GM19328 (cell line): ENCODE measurements around the gene TAMM41.
"Not testable (repeated sequence)": the region's sequence is repeated elsewhere in the genome, so short reads cannot be mapped to it uniquely, and the experiment has no call there.

Experiments used
- ATAC-seq: cut with Tn5 transposase; IDR thresholded peaks from one replicate; pipeline ENCODE4 v1.9.1; 2021; ENCODE audit warnings: mild to moderate bottlenecking, moderate library complexity; ENCODE audit not compliant: unreplicated experiment

The TAMM41 gene

DNA sequence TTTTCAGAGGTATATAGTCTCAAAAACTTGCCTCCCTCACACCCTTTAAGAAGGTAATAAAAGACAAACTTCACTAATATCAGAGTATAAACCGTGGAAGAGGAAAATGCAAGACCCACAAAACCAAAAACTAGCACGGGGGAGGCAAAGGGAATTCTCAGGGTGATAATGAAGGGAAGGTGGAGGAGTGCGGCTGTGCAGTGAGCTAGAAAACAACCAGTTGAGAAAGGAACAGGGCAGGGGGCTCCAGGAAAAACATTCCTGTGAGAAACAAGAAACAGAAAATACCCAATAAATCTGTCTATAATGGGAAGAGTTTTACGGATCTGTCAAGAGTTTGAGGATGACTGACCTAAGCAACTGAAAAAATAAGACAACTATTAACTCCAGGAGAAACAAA, 31.6 kb downstream of the TAMM41 start:
- ATAC-seq: no peak

DNA sequence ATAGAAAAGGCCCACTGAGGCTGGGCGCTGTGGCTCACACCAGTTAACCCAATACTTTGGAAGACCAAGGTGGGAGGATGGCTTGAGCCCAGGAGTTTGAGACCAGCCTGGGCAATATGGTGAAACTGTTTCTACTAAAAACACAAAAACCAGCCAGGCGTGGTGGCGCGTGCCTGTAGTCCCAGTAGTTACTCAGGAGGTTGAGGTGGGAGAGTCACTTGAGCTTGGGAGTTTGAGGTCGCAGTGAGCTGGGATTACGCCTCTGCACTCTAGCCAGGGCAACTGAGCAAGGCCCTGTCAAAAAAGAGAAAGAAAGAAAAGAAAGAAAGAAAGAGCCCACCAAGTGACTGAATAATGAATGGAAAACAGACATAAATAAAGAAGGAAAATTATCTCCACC, 32.0 kb downstream of the TAMM41 start:
- ATAC-seq: no peak

GRCh38 chr3:11810276-11810675, 36.4 kb downstream of the TAMM41 start:
- ATAC-seq: no peak

DNA sequence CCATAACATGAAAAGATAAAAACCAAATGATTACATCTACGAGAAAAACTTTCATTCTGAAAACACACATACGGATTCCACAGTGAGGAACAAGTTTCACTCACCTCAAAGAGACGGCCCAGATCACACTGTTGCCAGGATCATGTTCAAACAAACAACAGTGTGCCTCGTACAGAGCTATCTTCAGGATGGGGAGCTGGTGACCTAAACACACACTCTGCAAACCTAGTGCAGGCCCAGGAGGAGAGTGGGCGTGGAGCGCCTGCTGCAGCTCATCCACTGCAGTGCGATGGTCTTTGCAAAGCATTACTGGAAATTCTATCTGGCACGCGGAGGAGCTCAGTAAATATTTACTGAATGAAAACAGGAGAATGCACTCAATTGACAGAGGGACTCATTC, 38.5 kb downstream of the TAMM41 start:
- no peak for ATAC-seq

DNA sequence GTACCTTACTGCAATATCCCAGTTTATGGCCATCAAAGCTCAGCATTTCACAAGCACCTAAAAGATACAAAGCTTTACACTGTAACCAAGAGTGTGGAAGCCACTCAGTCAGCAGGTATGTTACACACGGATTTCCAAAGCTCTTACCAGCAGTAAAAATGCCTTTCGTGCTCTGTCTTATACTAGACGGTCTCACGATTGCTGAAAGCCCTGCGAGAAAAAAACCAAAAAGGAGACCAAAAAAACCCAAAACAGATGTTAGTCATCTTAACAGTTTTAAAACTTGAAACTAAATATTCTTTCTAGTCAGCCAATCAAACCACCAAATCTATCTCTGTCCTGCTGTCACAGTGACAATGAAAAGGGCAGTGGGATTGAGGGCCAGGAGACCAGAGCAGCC, 39.0 kb downstream of the TAMM41 start:
- ATAC-seq: no peak

GRCh38 chr3:11805716-11806115, 41.0 kb downstream of the TAMM41 start:
- ATAC-seq: no peak

DNA sequence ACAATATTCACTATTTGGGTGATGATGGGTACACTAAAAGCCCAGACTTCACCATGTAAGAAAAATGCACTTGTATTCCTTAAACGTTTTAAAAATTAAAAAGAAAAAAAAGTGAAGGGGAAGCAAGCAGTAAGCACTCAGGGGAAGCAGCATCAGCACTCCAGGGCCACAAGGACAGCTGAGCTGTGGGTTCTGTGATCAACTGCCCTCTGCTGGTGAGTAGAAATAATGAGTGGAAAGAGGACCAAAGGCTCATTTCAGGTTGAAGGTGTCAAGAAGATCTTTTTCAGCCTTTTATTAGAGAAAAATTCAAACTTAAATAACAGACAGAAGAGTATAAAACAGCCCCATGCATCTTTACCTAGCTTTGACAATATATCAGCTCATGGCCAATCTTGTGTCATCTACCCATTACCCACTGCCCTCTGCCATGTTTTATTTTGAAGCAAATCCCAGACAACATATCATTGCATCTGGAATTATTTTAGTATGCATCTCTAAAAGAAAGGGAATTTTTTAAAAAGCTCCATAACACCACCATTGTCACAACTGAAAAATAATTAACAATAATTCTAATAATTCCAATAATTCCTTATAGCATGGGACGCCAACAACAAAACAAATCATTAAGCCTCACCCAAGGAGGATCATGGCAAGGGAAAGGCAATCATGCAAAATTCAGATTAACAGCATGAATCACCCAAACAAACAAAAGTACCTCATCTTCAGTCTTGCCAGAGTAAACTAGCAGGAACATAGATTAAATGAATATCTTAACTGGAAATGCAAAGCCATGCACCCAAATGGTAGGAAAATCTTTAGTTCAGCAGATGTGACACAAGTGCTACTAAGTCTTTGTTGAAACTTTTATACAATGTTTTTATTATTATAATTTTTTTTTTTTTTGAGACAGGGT, 42.5 kb downstream of the TAMM41 start:
- ATAC-seq: no peak

GRCh38 chr3:11799791-11800190, 46.9 kb downstream of the TAMM41 start:
- ATAC-seq: no peak

DNA sequence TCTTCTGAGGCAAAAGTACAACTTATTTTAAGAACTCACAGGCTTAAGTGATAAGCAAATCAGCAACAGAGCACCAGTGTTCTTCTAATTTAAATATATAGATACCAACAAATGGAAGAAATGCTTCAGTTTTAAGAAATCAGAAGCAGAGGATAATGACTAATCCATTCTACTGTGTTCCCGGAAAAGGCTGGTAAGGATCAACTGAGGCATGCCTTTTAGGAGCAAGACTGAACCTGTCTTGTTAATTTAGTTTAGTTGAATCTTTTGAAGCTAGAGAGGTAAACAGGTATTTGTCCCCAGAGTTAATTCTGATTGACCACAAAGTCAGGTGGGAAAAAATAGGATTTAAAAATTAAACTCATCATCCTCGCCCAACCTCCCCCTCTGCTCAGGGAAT, 51.8 kb downstream of the TAMM41 start:
- ATAC-seq: no peak

DNA sequence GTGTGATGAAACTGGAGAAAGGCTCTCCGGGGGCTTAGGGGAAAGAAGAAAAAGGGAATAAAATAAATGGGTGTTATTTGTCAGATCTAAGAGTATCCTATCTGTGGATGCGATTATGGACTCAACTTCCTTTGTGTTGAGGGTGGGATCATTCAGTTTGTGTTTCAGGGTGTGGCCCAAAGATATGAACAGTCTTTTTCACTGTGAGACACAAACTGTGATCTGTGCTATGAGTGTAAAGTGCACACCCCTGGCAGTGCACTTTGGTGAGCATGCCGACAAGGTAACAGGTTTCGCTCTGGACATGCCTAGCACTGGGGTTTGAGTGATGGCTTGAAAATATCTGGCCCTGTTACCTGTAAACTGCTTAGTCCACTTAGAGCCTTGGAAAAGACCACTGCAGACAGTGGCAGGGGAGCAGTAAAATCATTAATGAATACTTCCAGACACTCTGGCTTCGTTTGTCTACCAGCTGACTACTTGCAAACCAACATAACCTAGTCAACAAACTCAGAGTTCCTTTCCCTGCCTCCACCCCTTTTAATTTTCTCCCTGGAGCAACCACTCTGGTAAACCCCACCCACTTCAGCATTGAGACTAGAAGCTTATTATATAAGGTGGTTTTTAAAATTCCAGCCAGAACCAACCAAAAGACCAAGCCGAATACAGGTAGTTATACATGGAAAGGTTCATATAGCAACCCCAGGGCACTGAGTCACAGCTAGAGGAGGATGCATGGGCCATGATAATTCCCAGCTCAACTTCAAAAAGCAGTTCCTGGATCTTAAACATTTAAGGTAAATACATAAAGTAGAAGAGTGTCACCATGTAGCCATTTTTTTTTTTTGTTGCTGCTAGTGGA, 55.1 kb downstream of the TAMM41 start:
- no peak for ATAC-seq

GRCh38 chr3:11789412-11789811, 57.3 kb downstream of the TAMM41 start:
- ATAC-seq: no peak

DNA sequence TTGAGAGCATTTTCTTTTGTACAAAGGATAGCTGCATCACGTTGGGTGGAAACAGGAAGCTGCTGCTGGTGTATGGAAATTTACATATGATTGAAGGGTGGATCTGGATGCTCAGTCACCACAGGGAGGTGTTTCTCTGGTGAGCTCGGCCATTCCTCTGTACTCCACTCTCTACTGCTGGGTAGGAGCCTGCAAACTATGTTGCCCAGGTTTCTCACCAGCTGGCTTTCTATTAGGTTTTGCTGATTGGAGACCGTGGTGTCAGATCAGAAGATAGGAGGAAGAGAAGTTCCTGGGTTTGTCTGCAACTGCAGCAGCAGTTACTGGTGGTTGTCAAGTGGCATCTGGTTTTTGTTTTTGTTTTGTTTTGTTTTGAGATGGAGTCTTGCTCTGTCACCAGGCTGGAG, 61.7 kb downstream of the TAMM41 start:
- no peak for ATAC-seq

DNA sequence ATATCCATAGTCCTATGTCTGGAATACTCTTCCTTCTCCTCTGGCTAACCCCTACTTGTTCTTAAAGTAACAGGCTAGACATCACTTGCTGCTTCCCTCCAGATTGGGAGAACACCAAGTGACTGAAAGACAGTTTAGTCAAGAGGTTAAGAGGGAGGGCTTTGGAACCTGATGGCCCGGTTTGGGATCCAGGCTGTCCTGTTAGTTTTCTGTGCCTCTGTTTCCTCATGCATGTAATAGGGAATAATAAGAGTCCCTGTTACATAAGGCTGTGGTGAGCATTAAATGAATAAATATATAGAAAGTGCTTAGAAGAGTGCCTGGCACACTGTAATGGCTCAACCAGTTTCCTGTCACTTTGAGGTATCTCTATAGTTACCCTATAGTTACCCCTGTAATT, 66.3 kb downstream of the TAMM41 start:
- no peak for ATAC-seq

- no peak for ATAC-seq
Measured at GRCh38 chr3:11779626-11780025, 67.1 kb downstream of the TAMM41 start.

GRCh38 chr3:11778248-11778647, 68.4 kb downstream of the TAMM41 start:
- ATAC-seq: no peak

- no peak for ATAC-seq
Measured at GRCh38 chr3:11776346-11776745, 70.3 kb downstream of the TAMM41 start.

DNA sequence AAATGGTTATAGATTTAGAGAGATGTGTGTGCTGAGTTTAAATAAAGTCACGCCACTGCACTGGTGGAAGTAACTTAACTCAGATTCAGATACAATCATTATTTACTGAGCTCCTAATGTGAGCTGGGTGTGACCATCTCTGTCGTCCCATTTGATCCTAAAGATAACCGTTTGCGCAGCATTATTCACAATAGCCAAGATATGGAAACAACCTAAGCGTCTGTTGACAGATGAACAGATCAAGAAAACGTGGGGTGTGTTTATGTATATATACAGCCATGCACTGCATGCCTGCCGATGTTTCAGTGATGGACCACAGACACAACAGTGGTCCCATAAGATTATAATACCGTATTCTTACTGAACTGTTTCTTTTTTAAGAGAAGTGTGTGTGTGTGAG, 71.2 kb downstream of the TAMM41 start:
- ATAC-seq: no peak

DNA sequence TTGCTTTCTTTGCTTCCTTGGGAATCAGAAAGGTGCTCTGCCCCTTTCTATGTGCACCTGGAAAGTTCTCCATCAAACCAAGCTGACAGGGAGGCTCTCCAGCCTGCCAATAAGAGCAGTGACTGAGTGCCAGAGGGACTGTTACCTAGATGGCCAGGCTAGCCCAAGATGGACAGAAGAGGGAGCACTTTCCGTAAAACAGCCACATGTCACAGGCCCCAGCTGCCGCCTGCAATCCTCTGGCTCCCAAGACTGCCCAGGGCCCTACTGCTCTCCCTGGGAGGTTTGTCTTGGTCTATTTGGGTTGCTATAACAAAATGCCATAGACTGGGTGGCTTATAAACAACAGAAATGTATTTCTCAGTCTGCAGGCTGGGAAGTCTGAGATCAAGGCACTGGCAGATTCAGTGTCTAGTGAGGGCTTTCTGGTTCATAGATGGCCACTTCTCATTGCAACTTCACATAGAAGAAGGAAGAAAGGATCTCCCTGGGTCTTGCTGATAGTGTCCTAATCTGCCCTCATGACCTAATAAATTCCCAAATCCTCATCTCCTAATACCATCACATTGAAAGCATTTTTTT, 72.3 kb downstream of the TAMM41 start:
- ATAC-seq: no peak

DNA sequence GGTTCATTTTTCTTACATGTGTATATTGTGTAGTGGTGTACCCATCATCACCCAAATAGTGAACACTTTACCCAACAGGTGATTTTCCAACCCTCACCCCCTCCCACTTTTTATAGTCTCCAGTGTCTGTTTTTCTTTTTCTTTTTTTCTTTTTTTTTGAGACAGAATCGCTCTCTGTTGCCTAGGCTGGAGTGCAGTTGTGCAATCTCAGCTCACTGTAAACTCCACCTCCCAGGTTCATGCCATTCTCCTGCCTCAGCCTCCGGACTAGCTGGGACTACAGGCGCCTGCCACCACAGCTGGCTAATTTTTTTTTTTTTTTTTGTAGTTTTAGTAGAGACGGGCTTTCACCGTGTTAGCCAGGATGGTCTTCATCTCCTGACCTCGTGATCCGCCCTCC, 74.8 kb downstream of the TAMM41 start:
- ATAC-seq: not testable (repeated sequence)

- peak; percentile 98 for ATAC-seq
Measured at GRCh38 chr3:11770477-11771391, 76.0 kb downstream of the TAMM41 start.
